Neural cell (in vitro differentiated cells): ENCODE results near the gene SH3RF1.

Experiments used
- CTCF ChIP-seq: fragments of 450-650 bp; IDR thresholded peaks from 2 replicates; pipeline ENCODE4 v1.5.1; 2014; ENCODE audit warnings: antibody characterized with exemption, mild to moderate bottlenecking, moderate library complexity; ENCODE audit not compliant: poor library complexity, severe bottlenecking
- EP300 ChIP-seq: fragments of 450-650 bp; conservative IDR thresholded peaks from 2 replicates; pipeline ENCODE4 v1.6.1; 2014; ENCODE audit warnings: antibody characterized with exemption, mild to moderate bottlenecking, moderate library complexity; ENCODE audit not compliant: poor library complexity, severe bottlenecking
- EZH2 ChIP-seq: fragments of 200-600, 300-800 bp; shearing (Covaris generic), sonication (generic); IDR thresholded peaks from 2 replicates; pipeline ENCODE4 v1.6.1; 2014; ENCODE audit warnings: antibody characterized with exemption, low read length, borderline replicate concordance, mild to moderate bottlenecking; ENCODE audit not compliant: insufficient read depth, poor library complexity, severe bottlenecking
- MXI1 ChIP-seq: fragments of 450-650 bp; conservative IDR thresholded peaks from 2 replicates; pipeline ENCODE4 v1.6.1; 2014; ENCODE audit warnings: antibody characterized with exemption, mild to moderate bottlenecking; ENCODE audit not compliant: poor library complexity, severe bottlenecking
- POLR2AphosphoS5 ChIP-seq: IDR thresholded peaks from 2 replicates; pipeline ENCODE4 v1.6.1; 2012
- RAD21 ChIP-seq: fragments of 450-650 bp; conservative IDR thresholded peaks from 2 replicates; pipeline ENCODE4 v1.6.1; 2014; ENCODE audit warnings: antibody characterized with exemption, mild to moderate bottlenecking, moderate library complexity
- SMC3 ChIP-seq: fragments of 450-650 bp; conservative IDR thresholded peaks from 2 replicates; pipeline ENCODE4 v1.6.1; 2014; ENCODE audit warnings: antibody characterized with exemption, mild to moderate bottlenecking, moderate library complexity; ENCODE audit not compliant: poor library complexity
- TAF1 ChIP-seq: IDR thresholded peaks from 2 replicates; pipeline ENCODE4 v1.6.1; 2012; ENCODE audit warnings: low read depth
- TF ChIP-seq, protein P1 (sequence below): IDR thresholded peaks from 2 replicates; pipeline ENCODE4 v1.6.1; 2012; ENCODE audit warnings: borderline replicate concordance

DNA sequence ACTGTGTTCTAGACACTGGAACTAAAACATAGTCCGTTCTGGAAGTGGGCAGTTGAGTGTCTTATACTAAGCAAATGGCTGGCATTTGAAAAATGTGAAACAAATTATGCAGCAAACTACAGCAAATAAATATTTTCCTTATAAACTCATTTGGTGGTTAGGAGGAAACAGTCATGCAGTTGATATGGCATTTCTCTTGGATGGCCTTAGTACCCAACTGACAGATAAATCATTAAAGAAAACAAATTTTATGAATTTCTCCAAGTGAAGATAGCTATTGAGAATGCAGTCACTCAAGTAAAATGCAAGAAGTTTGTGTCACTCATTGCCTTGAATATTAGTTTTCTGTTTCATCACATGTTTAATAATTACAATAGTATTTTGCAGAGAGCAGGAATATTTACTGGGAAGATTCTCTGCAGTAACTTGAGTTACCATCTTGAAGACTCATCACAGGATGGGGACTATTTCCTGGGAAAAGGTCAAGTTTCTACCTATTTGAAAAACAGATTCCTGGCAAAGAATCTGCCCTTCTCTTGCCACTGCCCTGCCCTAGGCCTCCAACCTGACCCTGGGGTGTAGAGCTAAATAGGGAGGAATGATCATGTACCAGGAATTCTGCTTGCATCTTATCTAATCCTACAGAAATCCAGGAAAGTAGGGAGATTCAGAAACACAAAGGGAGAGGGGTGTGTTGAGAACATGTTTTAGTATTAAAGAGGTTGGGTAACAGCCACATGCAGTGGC is 105.9 kb downstream of the SH3RF1 start:
- TF ChIP-seq SMC3 (no peak), CTCF (no peak), EZH2 (no peak), POLR2AphosphoS5 (no peak), EP300 (no peak), MXI1 (no peak), TAF1 (no peak), RAD21 (no peak)
- TF ChIP-seq, protein P1, sequence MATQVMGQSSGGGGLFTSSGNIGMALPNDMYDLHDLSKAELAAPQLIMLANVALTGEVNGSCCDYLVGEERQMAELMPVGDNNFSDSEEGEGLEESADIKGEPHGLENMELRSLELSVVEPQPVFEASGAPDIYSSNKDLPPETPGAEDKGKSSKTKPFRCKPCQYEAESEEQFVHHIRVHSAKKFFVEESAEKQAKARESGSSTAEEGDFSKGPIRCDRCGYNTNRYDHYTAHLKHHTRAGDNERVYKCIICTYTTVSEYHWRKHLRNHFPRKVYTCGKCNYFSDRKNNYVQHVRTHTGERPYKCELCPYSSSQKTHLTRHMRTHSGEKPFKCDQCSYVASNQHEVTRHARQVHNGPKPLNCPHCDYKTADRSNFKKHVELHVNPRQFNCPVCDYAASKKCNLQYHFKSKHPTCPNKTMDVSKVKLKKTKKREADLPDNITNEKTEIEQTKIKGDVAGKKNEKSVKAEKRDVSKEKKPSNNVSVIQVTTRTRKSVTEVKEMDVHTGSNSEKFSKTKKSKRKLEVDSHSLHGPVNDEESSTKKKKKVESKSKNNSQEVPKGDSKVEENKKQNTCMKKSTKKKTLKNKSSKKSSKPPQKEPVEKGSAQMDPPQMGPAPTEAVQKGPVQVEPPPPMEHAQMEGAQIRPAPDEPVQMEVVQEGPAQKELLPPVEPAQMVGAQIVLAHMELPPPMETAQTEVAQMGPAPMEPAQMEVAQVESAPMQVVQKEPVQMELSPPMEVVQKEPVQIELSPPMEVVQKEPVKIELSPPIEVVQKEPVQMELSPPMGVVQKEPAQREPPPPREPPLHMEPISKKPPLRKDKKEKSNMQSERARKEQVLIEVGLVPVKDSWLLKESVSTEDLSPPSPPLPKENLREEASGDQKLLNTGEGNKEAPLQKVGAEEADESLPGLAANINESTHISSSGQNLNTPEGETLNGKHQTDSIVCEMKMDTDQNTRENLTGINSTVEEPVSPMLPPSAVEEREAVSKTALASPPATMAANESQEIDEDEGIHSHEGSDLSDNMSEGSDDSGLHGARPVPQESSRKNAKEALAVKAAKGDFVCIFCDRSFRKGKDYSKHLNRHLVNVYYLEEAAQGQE = no peak
